IMR-90 (cell line): ENCODE results near the gene LLGL2. TPM values are rescaled to one million over a fixed set of nuclear protein-coding genes. Genes with fewer than 3 reads are reported as not detected.

Experiments used
- ATAC-seq: fragments of 200-7000 bp; cut with Tn5 transposase; 2 replicates; pipeline ENCODE4 v1.9.1; 2020; ENCODE audit warnings: low read depth, mild to moderate bottlenecking, moderate library complexity
- BruUV-seq: library from RNA; stranded (reverse); fragments of 400-500 nt; replicated peaks from 2 replicates; lab custom pipeline; 2021; lab: Mats Ljungman, UMichigan
- CTCF ChIA-PET: fragments of 300-600 bp; formaldehyde crosslinking; extraction: SDS; loops from one replicate; lab custom pipeline; 2021; ENCODE audit warnings: antibody characterized with exemption; lab: Yijun Ruan, JAX
- POLR2A ChIA-PET: fragments of 300-600 bp; sonication (Branson Sonifier 250); formaldehyde crosslinking; loops from one replicate; lab custom pipeline; 2022; ENCODE audit warnings: antibody characterized with exemption; ENCODE audit not compliant: unreplicated experiment; lab: Charles Lee
- DNase-seq: peaks from one replicate; pipeline ENCODE4 v3.0.0; 2013
- H2AFZ ChIP-seq: replicated peaks from 2 replicates; pipeline ENCODE3; 2013; ENCODE audit warnings: low read length, mild to moderate bottlenecking; ENCODE audit not compliant: poor library complexity
- H2AK5ac ChIP-seq: 2 replicates; pipeline ENCODE4 v1.6.1; 2013; ENCODE audit warnings: low read depth, low read length, inconsistent platforms
- H2AK9ac ChIP-seq: replicated peaks from 2 replicates; pipeline ENCODE3; 2013; ENCODE audit warnings: mild to moderate bottlenecking, low read depth, low read length, moderate library complexity; ENCODE audit not compliant: poor library complexity
- H2BK120ac ChIP-seq: 2 replicates; pipeline ENCODE4 v1.6.1; 2013; ENCODE audit warnings: low read depth, low read length, inconsistent platforms
- H2BK15ac ChIP-seq: 3 replicates; pipeline ENCODE4 v1.6.1; 2013; ENCODE audit warnings: low read depth, low read length, inconsistent platforms
- H2BK20ac ChIP-seq: 2 replicates; pipeline ENCODE4 v1.6.1; 2013; ENCODE audit warnings: low read depth, mild to moderate bottlenecking, inconsistent platforms, low read length, moderate library complexity
- H2BK5ac ChIP-seq: 2 replicates; pipeline ENCODE4 v1.6.1; 2013; ENCODE audit warnings: mild to moderate bottlenecking, low read depth, low read length, inconsistent platforms; ENCODE audit not compliant: poor library complexity, severe bottlenecking
- H3K14ac ChIP-seq: replicated peaks from 2 replicates; pipeline ENCODE4 v1.6.1; 2013; ENCODE audit warnings: low read depth, low read length, inconsistent platforms
- H3K18ac ChIP-seq: 2 replicates; pipeline ENCODE4 v1.6.1; 2013; ENCODE audit warnings: low read depth, low read length, control low read depth
- H3K23ac ChIP-seq: 2 replicates; pipeline ENCODE4 v1.6.1; 2013; ENCODE audit warnings: low read depth, low read length, inconsistent platforms
- H3K27ac ChIP-seq: 2 replicates; pipeline ENCODE4 v1.5.1; 2013; ENCODE audit warnings: mild to moderate bottlenecking, control low read depth, low read length; ENCODE audit not compliant: insufficient read depth
- H3K27me3 ChIP-seq: 2 replicates; pipeline ENCODE4 v1.6.1; 2013; ENCODE audit warnings: low read length; ENCODE audit not compliant: control insufficient read depth, insufficient read depth
- H3K36me3 ChIP-seq: 2 replicates; pipeline ENCODE4 v1.6.1; 2013; ENCODE audit warnings: low read length, mixed read lengths; ENCODE audit not compliant: control insufficient read depth, insufficient read depth
- H3K4ac ChIP-seq: 2 replicates; pipeline ENCODE4 v1.6.1; 2013; ENCODE audit warnings: low read depth, low read length, inconsistent platforms
- H3K4me1 ChIP-seq: 2 replicates; pipeline ENCODE4 v1.6.1; 2013; ENCODE audit warnings: low read length, mixed read lengths; ENCODE audit not compliant: control insufficient read depth, insufficient read depth
- H3K4me2 ChIP-seq: 2 replicates; pipeline ENCODE4 v1.6.1; 2013; ENCODE audit warnings: low read depth, mild to moderate bottlenecking, control low read depth, low read length, moderate library complexity
- H3K4me3 ChIP-seq: 2 replicates; pipeline ENCODE4 v1.5.1; 2013; ENCODE audit warnings: low read depth, mild to moderate bottlenecking, control low read depth, low read length, moderate library complexity; ENCODE audit not compliant: insufficient read depth
- H3K56ac ChIP-seq: 2 replicates; pipeline ENCODE4 v1.6.1; 2013; ENCODE audit warnings: low read length, inconsistent platforms; ENCODE audit not compliant: insufficient read depth; ENCODE audit errors: extremely low read depth
- H3K79me1 ChIP-seq, 2 experiments: 2 replicates each; pipeline ENCODE4 v1.6.1; 2013; ENCODE audit warnings: low read length in 2 of 2, inconsistent platforms in 1 of 2, low read depth in 1 of 2
- H3K9ac ChIP-seq: 2 replicates; pipeline ENCODE4 v1.6.1; 2013; ENCODE audit warnings: low read depth, low read length, control low read depth
- H3K9me1 ChIP-seq: 2 replicates; pipeline ENCODE4 v1.6.1; 2013; ENCODE audit warnings: low read length, inconsistent platforms; ENCODE audit not compliant: insufficient read depth
- H3K9me3 ChIP-seq: 2 replicates; pipeline ENCODE4 v1.6.1; 2013; ENCODE audit warnings: low read length; ENCODE audit not compliant: control insufficient read depth, insufficient read depth
- H4K20me1 ChIP-seq: 2 replicates; pipeline ENCODE4 v1.6.1; 2013; ENCODE audit warnings: low read length, inconsistent platforms; ENCODE audit not compliant: insufficient read depth
- H4K5ac ChIP-seq: 2 replicates; pipeline ENCODE4 v1.6.1; 2013; ENCODE audit warnings: mild to moderate bottlenecking, low read depth, low read length, control low read depth
- H4K8ac ChIP-seq, 2 experiments: 2 replicates each; pipeline ENCODE4 v1.6.1; 2013; ENCODE audit warnings: low read depth in 2 of 2, low read length in 2 of 2, control low read depth in 1 of 2, inconsistent platforms in 1 of 2
- H4K91ac ChIP-seq: 2 replicates; pipeline ENCODE4 v1.6.1; 2013; ENCODE audit warnings: low read depth, low read length, inconsistent platforms; ENCODE audit not compliant: insufficient read depth
- BHLHE40 ChIP-seq: fragments of 150-350 bp; IDR thresholded peaks from 2 replicates; pipeline ENCODE4 v1.6.1; 2016; ENCODE audit warnings: mild to moderate bottlenecking, low read depth, low read length
- CEBPB ChIP-seq: IDR thresholded peaks from 2 replicates; pipeline ENCODE4 v1.6.1; 2012; ENCODE audit warnings: low read depth, low read length, improper control_type of control experiment
- CHD1 ChIP-seq: IDR thresholded peaks from 2 replicates; pipeline ENCODE4 v1.6.1; 2012; ENCODE audit warnings: low read depth, low read length, improper control_type of control experiment
- CTCF ChIP-seq: conservative IDR thresholded peaks from 2 replicates; pipeline ENCODE4 v1.5.1; 2012; ENCODE audit warnings: mild to moderate bottlenecking, low read depth, low read length, improper control_type of control experiment
- ELK1 ChIP-seq: fragments of 150-350 bp; IDR thresholded peaks from 2 replicates; pipeline ENCODE4 v1.6.1; 2016; ENCODE audit warnings: low read depth, mild to moderate bottlenecking, low read length, moderate library complexity, borderline replicate concordance
- FOS ChIP-seq: fragments of 150-350 bp; IDR thresholded peaks from 2 replicates; pipeline ENCODE4 v1.6.1; 2016; ENCODE audit warnings: low read depth, low read length
- MAFK ChIP-seq: IDR thresholded peaks from 2 replicates; pipeline ENCODE4 v1.6.1; 2012; ENCODE audit warnings: low read depth, low read length, improper control_type of control experiment
- MAZ ChIP-seq: IDR thresholded peaks from 2 replicates; pipeline ENCODE4 v1.6.1; 2012; ENCODE audit warnings: low read depth, mild to moderate bottlenecking, low read length, improper control_type of control experiment, moderate library complexity, borderline replicate concordance
- MXI1 ChIP-seq: IDR thresholded peaks from 2 replicates; pipeline ENCODE4 v1.6.1; 2012; ENCODE audit warnings: low read depth, mild to moderate bottlenecking, low read length, moderate library complexity, borderline replicate concordance
- NFE2L2 ChIP-seq: fragments of 150-350 bp; IDR thresholded peaks from 2 replicates; pipeline ENCODE4 v1.6.1; 2016; ENCODE audit warnings: low read depth, mild to moderate bottlenecking, low read length
- POLR2A ChIP-seq: IDR thresholded peaks from 2 replicates; pipeline ENCODE4 v1.6.1; 2012; ENCODE audit warnings: mild to moderate bottlenecking, low read depth, low read length
- RAD21 ChIP-seq: IDR thresholded peaks from 2 replicates; pipeline ENCODE4 v1.6.1; 2012; ENCODE audit warnings: low read length, improper control_type of control experiment
- RCOR1 ChIP-seq: IDR thresholded peaks from 2 replicates; pipeline ENCODE4 v1.6.1; 2012; ENCODE audit warnings: mild to moderate bottlenecking, low read length, improper control_type of control experiment; ENCODE audit not compliant: insufficient replicate concordance
- RFX5 ChIP-seq: IDR thresholded peaks from 2 replicates; pipeline ENCODE4 v1.8.0; 2012; ENCODE audit warnings: low read depth, mild to moderate bottlenecking, low read length, moderate library complexity
- SMC3 ChIP-seq: fragments of 150-350 bp; IDR thresholded peaks from 2 replicates; pipeline ENCODE4 v1.6.1; 2016; ENCODE audit warnings: low read depth, mild to moderate bottlenecking, antibody characterized with exemption, low read length, moderate library complexity
- USF2 ChIP-seq: fragments of 150-350 bp; IDR thresholded peaks from 2 replicates; pipeline ENCODE4 v1.6.1; 2017; ENCODE audit warnings: mild to moderate bottlenecking, antibody characterized with exemption, low read length, low read depth
- WGBS, 2 experiments: methylation state at CpG; one replicate each; pipeline versions ENCODE4 v1.1.5 to v1.1.7; 2013; ENCODE audit warnings: missing lambda C conversion rate in 2 of 2; ENCODE audit not compliant: insufficient read length in 1 of 2; ENCODE audit errors: extremely low coverage in 2 of 2; 5-methylcytosine and 5-hydroxymethylcytosine counted together
- dilution Hi-C: fragments of 300-500 bp; cut with HindIII; formaldehyde crosslinking; loops from one replicate; pipeline ENCODE4 v1.14.3; 2018; ENCODE audit warnings: low sequenced_read_pairs; ENCODE audit not compliant: unreplicated experiment
- in situ Hi-C: fragments of 300-500 bp; cut with MboI; formaldehyde crosslinking; loops from 3 replicates; pipeline ENCODE4 v1.14.3; 2019; ENCODE audit warnings: low sequenced_read_pairs, inconsistent platforms, mixed read lengths
- intact Hi-C: fragments of 100-400 bp; cut with micrococcal nuclease; formaldehyde crosslinking; loops from 2 replicates; pipeline ENCODE4 v1.10.0; 2022
- polyA plus RNA-seq, 3 experiments: library from polyadenylated mRNA; depleted of rRNA; stranded (reverse); fragments of >200 nt; gene quantifications; 2 replicates each; pipeline ENCODE4 v1.2.3, GENCODE V29; 2012; ENCODE audit warnings: low replicate concordance in 1 of 3
- total RNA-seq: library from RNA; depleted of rRNA; stranded (reverse); fragments of >200 nt; gene quantifications from 2 replicates; pipeline ENCODE4 v1.2.3, GENCODE V29; 2012

Gene LLGL2
- total and polyA plus RNA-seq, 2 of the 4 experiments (the other 2 are of a cell fraction), result 0.54 to 0.72 TPM

- Histone ChIP-seq H3K4me3 (no peak overlapping the region), H3K27ac (no peak overlapping the region), H3K9me3 (no peaks in the 10 kb centered on the region), H2AK5ac (no peak overlapping the region), H2AK9ac (no peak overlapping the region), H3K56ac (no peak overlapping the region), H3K36me3 (no peaks in the 10 kb centered on the region), H3K9me1 (no peaks in the 10 kb centered on the region), H3K23ac (no peak overlapping the region), H2BK120ac (no peak overlapping the region), H4K91ac (no peak overlapping the region), H3K4me2 (no peak overlapping the region), H4K20me1 (no peaks in the 10 kb centered on the region), H2BK15ac (no peak overlapping the region), H3K4me1 (peaks cover 1% of the 10 kb centered on the region; the same call in 1 of the 2 replicates), H3K18ac (no peak overlapping the region), H2BK5ac (no peak overlapping the region), H3K79me1 (no peaks in the 10 kb centered on the region), H4K8ac (no peak overlapping the region), H2BK20ac (no peak overlapping the region), H3K4ac (no peak overlapping the region), H3K9ac (no peak overlapping the region), H4K5ac (no peak overlapping the region), H2AFZ (peak overlapping the region; percentile 51), H3K14ac (no peak overlapping the region), H3K27me3 (peaks cover 30% of the 10 kb centered on the region)
- dilution Hi-C loops (no loop called here), in situ Hi-C loops (no loop called here), intact Hi-C loops (no loop called here)
- ATAC-seq, result no peak
- DNase-seq, result no peak
- POLR2A ChIA-PET, result no interaction called here
- CTCF ChIA-PET, result no interaction called here
- TF ChIP-seq BHLHE40 (no peak), CHD1 (no peak), SMC3 (no peak), MAFK (no peak), MXI1 (no peak), FOS (no peak), POLR2A (no peak), MAZ (no peak), ELK1 (no peak), NFE2L2 (no peak), CEBPB (no peak), USF2 (no peak), RAD21 (no peak), RCOR1 (no peak), RFX5 (no peak), CTCF (no peak)
- BruUV-seq, result no TSS peak
- WGBS, 2 experiments, result 72% methylated on average over 23 of the region's 28 CpGs; no CpG with 5 or more reads in 1 of the 2 experiments
Measured at GRCh38 chr17:75563063-75563758, 37.7 kb downstream of the LLGL2 start.
